Measurements from ENCODE around the gene DYRK3.
A peak's percentile ranks its signal among the peaks of the same experiment; 100 is the strongest.

DYRK3 gene

DNA sequence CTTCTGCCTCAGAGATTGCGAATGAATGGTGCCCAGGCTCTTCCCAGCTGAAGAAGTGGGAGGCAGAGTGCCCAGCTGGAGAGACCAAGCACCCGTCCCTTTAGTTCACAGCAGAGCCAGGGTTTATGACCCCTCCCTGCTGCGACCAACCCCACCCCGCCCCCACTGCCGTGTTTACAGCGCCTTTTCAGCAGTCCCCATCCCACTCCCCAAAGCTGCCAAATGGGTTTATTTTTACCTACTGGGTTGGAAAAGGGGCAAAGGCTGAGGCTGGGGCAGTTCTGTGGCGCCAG, 23.6 kb downstream of the DYRK3 start:
- DNase-seq (ENCODE audit: low read depth in 2 of 3, low spot score in 1 of 3), result no peak

DNA sequence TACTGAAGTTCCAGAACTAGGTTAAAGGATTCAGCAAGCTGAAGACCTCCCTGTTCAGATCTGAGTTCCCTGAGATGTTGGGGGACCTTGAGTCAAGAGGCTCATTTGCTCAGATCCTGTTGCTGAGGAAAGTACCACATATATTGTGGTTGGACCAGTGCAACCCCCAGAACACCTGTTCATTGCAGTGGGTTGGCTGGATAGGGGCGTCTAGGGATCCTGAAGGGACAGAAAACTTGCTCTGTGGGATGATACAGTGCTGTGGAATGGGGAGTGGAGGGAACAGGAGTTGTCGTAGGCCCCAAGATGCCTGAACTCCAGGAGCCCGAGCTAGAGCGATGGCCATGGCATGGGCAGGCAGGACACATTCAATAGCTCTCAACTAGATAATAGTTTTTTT, 24.8 kb downstream of the DYRK3 start:
- no peak for DNase-seq (ENCODE audit: low read depth in 2 of 3, low spot score in 1 of 3)

DNA sequence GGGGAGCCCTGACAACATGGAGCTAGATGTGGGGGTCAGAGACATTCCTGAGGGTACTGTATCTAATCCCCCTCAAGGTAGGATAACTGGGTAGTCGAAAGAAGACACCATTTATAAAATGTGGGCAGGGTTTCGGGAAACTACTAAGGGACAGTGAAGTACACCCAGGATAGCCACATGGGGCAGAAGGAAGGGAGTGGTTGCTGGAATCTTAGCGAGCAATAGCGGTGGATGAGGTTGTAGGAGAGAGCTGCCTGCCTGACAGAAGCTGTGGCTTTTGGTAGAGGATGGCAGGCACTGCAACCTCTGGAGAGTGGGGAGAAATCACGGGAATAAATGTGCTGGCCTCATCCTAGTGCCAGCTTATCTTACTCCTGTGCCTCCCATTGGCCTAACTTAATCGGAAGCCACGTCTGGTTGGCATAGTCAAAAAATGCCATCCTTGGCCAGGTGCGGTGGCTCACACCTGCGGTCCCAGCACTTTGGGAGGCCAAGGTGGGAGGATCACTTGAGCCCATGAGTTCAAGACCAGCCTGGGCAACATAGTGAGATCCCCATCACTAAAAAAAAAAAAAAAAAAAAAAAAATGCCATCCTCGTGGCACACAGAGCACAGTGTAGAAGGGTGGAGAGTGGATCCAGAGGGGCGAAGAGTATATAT, 26.0 kb downstream of the DYRK3 start:
- no peak for DNase-seq (ENCODE audit: low read depth in 2 of 3, low spot score in 1 of 3)

DNA sequence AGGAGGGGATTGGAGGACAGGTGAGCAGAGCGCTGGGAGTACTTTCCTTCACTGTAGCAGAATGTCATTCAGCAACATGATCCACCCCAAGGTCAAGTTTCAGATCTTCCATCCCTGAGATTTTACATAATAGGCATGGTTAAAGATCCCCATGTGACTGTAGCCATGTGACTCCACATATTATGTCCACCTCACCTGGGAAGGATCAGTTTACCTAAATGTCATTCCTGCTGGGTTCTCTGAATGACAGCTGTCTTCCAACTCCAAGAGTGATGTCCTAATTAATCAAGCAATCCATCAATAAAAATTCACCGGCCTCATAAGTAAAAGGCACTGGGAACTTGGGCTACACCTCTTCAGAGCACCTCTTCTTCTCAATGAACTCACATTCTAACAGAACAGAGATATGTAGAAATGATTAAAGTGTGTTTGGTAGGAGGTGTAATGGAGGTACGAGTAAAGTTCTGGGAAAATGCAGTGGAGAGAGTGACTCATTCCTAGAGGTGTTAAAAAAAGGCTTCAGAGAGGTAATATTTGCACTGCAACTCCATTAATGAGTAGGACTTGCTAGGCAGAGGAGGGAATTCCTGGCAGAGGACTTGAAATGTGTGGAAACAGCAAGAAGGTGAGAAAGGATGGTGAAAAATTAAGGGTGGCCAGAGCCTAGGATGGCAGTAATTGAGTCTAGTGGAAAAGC, 27.2 kb downstream of the DYRK3 start:
- DNase-seq (ENCODE audit: low read depth in 2 of 3, low spot score in 1 of 3), result no peak

DNA sequence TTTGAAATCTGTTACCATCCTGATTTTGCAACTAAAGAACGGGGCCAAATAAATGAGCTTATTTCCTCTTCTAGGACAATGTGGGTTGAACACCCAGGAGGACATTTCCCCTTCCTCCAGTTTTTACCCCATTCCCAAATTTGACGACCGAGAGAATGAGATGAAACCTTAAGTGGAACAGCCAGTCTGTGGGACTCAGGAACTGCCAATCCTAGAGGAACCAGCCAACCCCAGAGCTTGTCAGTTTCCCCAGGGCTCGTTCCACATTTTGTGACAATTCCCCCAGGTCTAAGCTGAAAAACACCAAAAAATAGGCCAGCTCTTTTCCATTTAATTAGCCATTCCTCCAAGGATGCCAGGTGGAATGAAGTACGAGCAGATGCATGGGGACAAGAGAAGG, 28.0 kb downstream of the DYRK3 start:
- DNase-seq (ENCODE audit: low read depth in 2 of 3, low spot score in 1 of 3), result no peak

DNA sequence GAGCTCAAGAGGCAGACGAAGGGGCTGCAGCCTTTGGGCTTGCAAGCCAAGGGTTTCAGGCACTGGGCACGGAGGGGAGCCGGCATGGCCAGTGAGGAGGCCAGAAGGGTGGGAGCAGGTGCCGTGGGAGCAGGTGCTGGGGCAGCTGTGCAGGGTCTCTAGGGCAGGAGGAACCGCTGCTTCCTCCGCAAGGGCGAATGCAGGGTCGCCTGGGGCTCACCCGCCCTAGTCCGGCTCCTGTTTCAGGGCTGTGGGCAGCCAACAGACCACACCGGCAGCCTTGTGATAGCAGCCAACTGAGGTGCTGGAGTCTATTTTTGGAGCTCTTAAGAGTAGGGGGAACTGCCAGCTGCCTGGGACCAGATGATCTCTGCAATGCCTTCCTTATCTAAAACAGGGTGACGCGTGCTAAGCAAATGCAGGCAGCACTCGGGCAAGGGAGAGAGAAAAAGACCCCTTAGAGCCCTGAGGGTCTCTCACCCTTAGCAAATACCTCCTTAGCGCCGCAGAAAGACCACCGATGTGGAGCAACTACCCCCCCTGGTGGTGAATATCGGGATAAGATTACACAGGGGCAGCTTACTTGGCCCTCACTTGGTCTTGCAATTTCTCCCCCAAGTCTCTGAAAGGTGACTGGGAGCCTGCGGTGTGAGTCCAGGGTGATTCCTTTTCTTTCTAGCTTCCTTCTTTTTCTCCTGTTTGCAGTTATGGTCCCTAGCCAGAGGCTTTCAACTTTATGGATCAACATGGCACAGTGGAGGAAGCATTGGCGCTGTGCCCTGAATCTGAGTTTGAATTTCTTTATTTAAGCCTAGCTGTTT, 28.7 kb downstream of the DYRK3 start:
- peak; percentile 47 to 88 (median 61) for DNase-seq (ENCODE audit: low read depth in 2 of 3, low spot score in 1 of 3)

DNA sequence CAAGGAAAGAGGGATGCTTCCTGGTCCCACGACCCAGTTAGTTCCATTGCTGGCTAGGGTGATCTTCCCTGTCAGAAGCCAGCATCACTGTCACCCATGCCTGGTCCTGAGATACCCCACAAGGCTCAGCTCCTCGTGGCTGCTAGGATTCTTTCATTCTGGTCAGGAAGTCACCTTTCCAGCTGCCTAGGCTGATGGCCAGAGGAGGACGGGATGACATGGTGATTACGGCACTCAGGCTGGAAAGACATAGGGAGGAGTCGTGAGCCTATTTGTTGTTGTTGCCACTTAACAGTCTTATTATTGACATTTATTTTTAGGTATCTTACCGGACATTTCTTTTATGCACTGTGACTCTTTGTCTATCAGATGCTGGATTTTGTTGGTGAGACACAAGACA, 29.4 kb downstream of the DYRK3 start:
- no peak for DNase-seq (ENCODE audit: low read depth in 2 of 3, low spot score in 1 of 3)

DNA sequence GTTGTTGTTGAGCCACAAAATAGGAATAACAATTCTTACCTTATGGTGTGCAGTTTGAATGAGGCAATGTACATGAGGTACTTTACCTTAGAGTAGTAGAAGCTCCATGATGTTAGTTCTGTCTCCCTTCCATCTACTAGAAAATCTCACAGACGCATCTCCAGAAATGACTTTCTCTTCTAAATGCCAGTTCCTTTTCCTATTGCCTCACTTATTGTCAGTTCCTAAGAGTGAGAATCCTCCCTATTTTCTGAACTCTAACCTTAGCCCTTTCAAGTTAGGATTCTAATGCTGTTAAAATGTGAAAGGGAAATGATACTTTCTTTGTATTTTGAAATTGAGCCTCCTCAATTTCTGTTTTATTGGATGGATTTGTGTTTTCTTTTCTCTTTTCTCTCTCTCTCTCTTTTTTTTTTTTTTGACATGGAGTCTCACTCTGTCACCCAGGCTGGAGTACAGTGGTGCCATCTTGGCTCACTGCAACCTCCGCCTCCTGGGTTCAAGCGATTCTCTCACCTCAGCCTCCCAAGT, 30.8 kb downstream of the DYRK3 start:
- no peak for DNase-seq (ENCODE audit: low read depth in 2 of 3, low spot score in 1 of 3)

DNA sequence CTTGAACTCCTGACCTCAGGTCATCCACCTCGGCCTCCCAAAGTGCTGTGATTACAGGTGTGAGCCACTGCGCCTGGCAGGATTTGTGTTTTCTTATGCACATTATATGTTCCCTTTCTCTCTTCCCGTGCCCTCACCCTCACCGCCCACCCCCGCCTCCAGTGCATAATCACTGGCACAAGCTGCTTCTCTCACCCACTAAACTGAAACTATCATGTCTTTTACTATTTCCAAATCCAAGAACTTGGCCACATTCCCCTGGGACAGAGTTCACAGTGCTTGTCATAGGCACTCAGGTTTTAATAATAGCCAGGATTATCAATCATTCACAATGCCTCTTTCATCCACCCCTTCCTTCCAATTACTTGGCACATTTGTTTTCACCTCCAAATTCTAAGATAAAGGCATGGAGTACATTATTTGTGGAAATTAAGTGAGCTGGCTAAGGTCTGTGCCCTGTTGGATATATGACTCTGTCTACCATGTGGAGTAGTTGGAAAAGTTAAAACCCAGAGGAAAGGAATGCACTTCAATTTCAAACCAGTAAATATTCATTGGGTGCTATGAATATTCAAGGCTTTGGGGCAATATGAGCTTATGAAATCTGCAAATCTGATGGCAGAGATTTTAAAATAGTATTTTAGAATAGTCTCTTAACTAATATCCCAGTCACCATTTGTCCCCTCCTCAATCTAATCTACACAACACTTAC, 31.8 kb downstream of the DYRK3 start:
- DNase-seq (ENCODE audit: low read depth in 2 of 3, low spot score in 1 of 3), result no peak

DNA sequence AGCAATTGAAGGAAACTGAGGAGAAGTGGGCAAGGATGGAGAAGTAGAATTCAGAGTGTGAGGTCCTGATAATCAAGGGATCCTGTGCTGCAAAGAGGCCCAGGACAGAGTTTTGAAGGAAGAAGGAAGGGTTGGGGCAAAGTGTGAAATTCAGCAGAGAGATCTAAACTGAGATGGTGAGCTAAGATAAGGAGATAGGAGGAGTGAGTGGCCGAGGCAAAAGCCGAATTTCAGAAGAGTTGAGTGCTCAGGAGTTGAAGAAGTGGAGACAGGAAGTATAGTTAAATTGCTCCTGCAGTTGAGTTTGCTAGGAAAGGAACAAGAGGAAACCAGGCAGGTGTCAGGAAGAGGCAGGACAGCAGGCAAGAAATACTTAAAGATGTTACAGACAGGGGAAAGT, 33.0 kb downstream of the DYRK3 start:
- DNase-seq (ENCODE audit: low read depth in 2 of 3, low spot score in 1 of 3), result no peak

DNA sequence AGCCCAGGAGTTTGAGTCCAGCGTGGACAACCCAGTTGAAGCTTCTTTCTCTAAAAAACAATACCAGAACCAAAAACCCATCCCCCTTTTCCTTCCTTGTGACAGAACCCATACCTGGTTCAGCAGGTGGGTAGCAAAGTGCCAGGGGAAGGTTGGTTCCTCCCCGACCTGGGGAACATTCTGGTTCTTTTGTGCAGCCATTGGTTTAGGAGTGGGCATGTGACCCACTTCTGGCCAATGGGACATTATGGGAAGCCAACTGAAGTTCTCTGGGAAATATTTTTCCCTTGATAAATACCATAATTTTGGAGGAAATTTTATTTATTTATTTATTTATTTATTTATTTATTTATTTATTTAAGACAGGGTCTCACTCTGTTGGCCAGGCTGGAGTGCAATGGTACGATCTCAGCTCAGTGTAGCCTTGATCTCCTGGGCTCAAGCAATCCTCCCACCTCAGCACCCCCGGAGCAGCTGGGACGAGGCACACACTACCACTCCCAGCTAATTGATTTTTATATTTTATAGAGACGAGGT, 33.6 kb downstream of the DYRK3 start:
- DNase-seq (ENCODE audit: low read depth in 2 of 3, low spot score in 1 of 3), result no peak

DNA sequence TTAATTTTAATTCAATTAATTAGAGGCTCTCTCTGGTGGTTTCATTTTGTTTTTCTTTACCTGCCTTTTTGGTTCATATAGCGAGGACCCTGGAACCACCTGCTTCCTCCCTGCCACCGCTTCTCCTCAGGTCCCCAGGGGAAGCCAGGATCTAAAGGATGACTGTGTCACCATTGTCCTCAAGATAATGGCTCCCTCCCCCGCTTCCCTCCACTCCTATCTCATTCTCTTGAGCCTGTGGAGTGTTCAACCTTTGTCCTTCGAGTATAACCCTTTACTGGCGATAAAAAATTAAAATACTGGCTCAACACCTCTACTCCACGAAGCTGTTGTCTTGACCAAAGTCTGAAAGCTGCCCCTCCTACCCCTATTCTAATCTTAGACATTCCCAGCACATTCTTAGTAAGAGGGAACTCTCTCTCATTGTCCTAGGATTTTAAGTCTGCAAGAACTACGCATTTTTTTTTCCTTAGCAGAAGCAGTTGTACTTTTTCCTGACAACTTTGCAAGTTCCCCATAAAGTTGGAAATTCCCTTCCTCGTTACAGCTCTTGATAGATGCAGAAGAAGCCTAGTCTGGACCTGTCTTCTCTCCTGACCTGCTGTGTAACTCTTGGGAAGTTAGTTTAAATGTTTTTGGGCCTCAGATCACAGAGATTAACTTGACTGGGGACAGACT, 36.8 kb downstream of the DYRK3 start:
- DNase-seq (ENCODE audit: low read depth in 2 of 3, low spot score in 1 of 3), result no peak

DNA sequence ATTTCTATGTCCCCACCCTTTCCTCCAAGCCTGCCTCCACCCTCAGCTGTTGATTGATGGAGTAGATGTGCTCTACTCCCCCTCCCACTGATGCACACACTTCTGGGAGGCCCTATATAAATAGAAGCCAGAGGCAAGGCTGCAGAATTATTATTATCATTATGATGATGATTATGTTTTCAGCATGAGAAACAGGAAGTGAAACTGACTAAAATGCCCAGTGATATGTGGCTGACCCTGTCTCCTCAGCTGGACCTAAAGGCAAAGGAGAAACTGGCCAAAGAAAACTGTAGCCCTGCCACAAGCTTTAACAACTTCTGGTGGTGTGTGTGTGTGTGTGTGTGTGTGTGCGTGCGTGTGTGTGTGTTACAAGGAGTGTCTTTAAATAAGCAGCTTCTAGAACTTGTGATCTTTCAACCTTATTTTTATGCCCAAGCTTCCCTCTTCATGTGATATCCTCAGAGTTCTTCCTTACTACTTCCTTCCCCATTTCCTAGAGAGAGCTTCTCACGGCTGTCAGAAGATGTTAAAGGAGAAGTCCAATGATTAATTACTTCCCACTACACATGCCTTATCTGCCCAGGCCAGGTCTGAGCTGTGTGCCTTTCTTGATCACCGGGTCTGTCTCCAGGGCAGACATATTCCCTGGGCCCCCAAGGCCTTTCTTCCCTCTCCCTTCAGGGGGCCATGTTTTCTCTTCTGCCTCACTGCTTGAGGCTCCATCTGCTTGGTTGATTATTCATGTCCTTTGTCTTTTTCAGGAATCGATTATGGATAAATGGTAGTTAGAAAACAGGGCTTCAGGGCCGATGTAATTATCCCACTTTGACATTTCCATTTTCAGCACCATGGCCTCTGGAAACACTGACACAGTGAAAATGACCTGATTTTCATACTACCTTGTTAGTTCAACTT, 37.8 kb downstream of the DYRK3 start:
- no peak for DNase-seq (ENCODE audit: low read depth in 2 of 3, low spot score in 1 of 3)

DNA sequence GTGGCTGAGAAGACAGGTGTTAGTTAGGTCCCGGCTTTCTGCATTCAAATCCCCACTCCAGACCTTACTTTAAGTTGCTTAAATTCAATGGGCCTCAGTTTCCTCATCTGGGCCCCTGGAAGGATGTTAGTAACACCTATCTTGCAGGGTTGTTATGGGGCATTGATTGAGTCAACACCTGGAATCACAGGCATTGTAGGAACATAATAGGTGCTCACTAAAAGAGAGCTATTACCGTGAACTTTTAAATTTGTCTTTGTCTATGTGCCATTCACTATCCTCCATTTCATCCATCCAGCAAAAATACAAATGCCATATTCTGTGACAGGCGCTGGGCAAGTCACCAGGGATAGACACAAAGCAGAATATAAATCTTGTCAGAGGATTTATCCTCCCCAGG, 38.9 kb downstream of the DYRK3 start:
- no peak for DNase-seq (ENCODE audit: low read depth in 2 of 3, low spot score in 1 of 3)

DNA sequence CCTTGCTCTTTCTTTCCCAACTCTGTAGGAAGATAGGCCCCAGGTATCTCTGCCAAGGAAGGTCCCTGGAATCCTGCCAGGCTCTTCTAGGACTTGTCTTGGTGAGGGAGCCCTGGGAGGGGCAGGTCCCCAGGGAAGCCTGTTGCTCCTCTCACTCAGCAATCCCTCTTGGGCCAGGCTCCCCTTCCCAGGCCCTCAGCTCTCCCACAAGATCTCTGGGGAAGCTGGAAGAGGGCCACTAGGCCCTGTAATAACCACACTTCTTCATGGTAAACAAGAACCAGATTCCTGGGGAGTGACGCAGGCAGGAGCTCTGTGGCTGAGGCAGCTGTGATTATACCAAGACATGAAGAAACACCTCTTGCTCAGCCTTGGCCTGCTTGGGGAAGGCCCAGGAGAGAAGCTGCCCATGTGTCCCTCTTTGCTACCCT, 39.4 kb downstream of the DYRK3 start:
- DNase-seq (ENCODE audit: low read depth in 2 of 3, low spot score in 1 of 3), result no peak

DNA sequence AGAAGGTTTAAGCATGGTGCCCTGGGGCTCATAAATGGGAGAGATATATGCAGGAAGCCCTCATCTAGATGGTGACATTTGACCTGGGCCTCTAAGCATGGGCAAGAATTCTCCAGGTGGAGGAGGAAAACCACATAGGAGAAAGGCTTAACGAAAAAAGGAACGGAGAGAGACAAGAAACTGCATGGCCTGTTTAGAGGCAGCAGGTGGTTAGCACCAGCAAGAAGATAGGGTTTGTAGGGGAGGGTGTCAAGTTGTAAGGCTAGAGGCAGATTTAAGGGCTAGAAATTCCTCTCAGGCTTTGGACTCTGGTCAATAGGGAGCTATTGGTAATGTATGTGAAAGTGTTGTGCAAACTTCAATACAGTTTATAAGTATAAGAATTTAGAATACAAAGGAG, 41.2 kb downstream of the DYRK3 start:
- DNase-seq (ENCODE audit: low read depth in 2 of 3, low spot score in 1 of 3), result no peak

DNA sequence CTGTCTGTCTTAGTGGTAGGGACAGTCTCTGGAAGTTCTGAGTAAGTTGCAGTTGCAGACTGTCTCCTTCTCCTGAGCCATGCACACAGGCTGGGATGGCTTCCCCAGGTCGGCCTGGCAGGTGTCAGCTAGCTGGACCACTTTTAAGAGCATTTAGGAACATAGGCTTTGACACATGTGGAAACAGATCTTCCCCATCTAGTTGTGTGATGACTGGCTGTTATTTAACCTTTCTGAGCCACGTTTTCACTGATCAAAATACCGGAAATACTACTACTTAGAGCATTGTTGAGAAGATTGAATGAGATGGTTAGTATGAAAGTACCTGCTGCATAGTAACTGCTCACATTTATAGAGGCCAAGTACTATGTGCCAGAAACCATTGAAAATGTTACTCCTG, 43.2 kb downstream of the DYRK3 start:
- DNase-seq (ENCODE audit: low read depth in 2 of 3, low spot score in 1 of 3), result no peak

DNA sequence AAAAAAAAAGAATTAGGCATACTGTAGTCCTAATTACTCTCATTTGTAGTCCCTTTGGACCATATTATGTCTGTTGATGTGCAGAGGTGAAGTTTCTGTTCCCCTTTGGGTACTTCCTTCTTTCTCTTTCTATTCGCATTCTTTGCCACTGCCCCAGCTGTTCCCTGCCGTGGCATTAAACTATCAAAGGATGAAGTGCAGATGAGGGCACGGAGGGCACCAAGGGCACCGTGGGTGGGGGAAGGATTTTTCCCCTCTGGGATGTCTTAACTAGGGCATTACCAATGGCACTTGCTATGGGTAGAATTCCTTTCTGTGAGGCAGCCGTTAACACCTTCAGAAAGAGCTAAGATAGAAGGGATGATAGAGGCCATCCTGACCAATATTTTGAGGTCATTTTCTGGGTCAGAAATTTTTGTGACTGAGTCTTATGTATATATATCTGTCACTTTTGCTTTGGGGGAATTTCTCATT, 44.4 kb downstream of the DYRK3 start:
- DNase-seq (ENCODE audit: low read depth in 2 of 3, low spot score in 1 of 3), result no peak

DNA sequence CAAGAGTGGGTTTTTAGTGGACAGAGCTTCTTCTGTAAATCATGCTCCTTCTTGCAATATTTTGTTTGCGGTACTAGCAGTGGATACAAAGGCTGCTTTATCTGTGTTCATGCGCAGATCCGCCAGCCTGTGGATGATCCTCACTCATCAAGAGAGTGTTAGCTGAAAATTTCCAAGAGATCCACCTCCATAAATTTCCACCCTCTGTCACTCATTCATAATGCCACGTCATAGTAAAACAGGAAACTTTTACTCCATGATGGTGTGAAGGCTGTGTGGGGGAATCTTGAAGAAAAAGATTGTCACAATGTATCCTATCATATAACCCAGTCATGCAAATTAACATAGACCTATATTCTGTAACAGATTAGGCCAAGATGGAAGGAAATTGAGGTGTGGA, 44.9 kb downstream of the DYRK3 start:
- DNase-seq (ENCODE audit: low read depth in 2 of 3, low spot score in 1 of 3), result no peak

DNA sequence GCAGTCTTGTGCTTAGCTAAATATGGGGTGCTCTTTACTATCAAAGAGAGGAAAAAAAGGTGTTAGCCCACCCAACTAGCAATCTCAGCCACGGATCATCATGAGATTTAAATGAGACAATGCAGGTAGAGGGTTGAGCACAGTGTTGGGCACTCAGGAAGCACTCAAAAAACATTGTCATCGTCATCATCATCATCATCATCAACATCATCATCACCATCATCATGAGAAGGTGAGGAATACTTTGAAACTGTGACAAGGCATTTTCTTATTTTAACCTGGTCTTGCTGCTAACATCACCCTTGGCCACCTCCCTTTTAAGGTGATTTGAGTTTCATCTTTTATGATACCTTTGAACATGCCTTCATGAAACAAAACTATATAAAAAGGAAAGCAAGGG, 46.0 kb downstream of the DYRK3 start:
- DNase-seq (ENCODE audit: low read depth in 2 of 3, low spot score in 1 of 3), result no peak

All from stimulated activated CD4-positive, alpha-beta T cell treated with anti-CD3 and anti-CD28 coated beads, Interleukin-12 subunit alpha, Interleukin-12 subunit beta, amount 100 ng/mL, for 48 hours (primary cell).